HG03196 (cell line): ENCODE measurements around the gene ASPRV1.
A peak's percentile ranks its signal among the peaks of the same experiment; 100 is the strongest.
"Not testable (repeated sequence)": the region's sequence is repeated elsewhere in the genome, so short reads cannot be mapped to it uniquely, and the experiment has no call there.

ENCODE experiments used
- ATAC-seq: cut with Tn5 transposase; IDR thresholded peaks from one replicate; pipeline ENCODE4 v1.9.1; 2021; ENCODE audit not compliant: unreplicated experiment

Gene ASPRV1

GRCh38 chr2:69962986-69963730, 1.7 kb upstream of the ASPRV1 start:
- ATAC-seq = no peak

- no peak for ATAC-seq
These were observed 610 bp downstream of the ASPRV1 start for GRCh38 chr2:69960821-69961220.

- no peak for ATAC-seq
These were observed 2.0 kb downstream of the ASPRV1 start for GRCh38 chr2:69959425-69959824.

- ATAC-seq = no peak
These were observed 3.0 kb downstream of the ASPRV1 start for GRCh38 chr2:69958480-69958879.

- no peak for ATAC-seq
These were observed 3.5 kb downstream of the ASPRV1 start for GRCh38 chr2:69957965-69958364.

GRCh38 chr2:69956475-69956979, 4.9 kb downstream of the ASPRV1 start:
- no peak for ATAC-seq

GRCh38 chr2:69955029-69955428, 6.4 kb downstream of the ASPRV1 start:
- ATAC-seq = no peak

- ATAC-seq = no peak
These were observed 7.3 kb downstream of the ASPRV1 start for GRCh38 chr2:69954084-69954483.

GRCh38 chr2:69952336-69953115, 8.9 kb downstream of the ASPRV1 start:
- no peak for ATAC-seq

- not testable (repeated sequence) for ATAC-seq
These were observed 10.8 kb downstream of the ASPRV1 start for GRCh38 chr2:69950671-69951070.

GRCh38 chr2:69950241-69950640, 11.2 kb downstream of the ASPRV1 start:
- no peak for ATAC-seq

GRCh38 chr2:69948963-69949645, 12.3 kb downstream of the ASPRV1 start:
- ATAC-seq = no peak

GRCh38 chr2:69948032-69948962, 13.1 kb downstream of the ASPRV1 start:
- ATAC-seq = no peak

- no peak for ATAC-seq
These were observed 14.0 kb downstream of the ASPRV1 start for GRCh38 chr2:69947325-69947931.

GRCh38 chr2:69946351-69947324, 14.8 kb downstream of the ASPRV1 start:
- ATAC-seq = peak; percentile 90

GRCh38 chr2:69945941-69946340, 15.5 kb downstream of the ASPRV1 start:
- no peak for ATAC-seq

- ATAC-seq = no peak
These were observed 16.0 kb downstream of the ASPRV1 start for GRCh38 chr2:69945441-69945840.

GRCh38 chr2:69944756-69945155, 16.7 kb downstream of the ASPRV1 start:
- no peak for ATAC-seq
